HG02870 (cell line): Measurements from ENCODE around the gene ZFR2.
"Not testable (repeated sequence)": the region's sequence is repeated elsewhere in the genome, so short reads cannot be mapped to it uniquely, and the experiment has no call there.

ENCODE experiments used
- ATAC-seq: cut with Tn5 transposase; IDR thresholded peaks from one replicate; pipeline ENCODE4 v1.9.1; 2021; ENCODE audit warnings: mild to moderate bottlenecking, moderate library complexity; ENCODE audit not compliant: unreplicated experiment

The ZFR2 gene

GRCh38 chr19:3868770-3869456 lies at the start of gene ZFR2:
ZFR2 (minus strand) TSS chr19:3869038; CDS start chr19:3869017, 21 bp downstream.
- ATAC-seq: no peak

GRCh38 chr19:3916033-3916432 lies 47.2 kb upstream of the ZFR2 start:
- no peak for ATAC-seq

GRCh38 chr19:3914199-3914598 lies 45.4 kb upstream of the ZFR2 start:
- no peak for ATAC-seq

DNA sequence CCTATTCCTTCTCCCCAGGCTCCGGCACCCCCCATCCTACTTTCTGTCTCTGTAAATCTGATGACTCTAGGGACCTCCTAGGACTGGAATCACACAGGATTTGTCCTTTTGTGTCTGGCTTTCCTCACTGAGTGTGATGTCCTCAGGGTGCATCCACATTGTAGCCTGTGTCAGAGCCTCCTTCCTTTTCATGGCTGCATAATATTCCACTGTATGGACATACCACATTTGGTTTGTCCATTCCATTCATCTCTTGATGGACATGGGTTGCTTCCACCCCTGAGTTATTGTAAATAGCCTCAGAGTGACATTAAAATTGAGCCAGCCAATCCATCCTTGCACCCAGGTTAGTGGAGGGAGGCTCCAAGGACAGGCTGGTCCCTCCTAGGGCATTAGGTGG lies 41.3 kb upstream of the ZFR2 start:
- no peak for ATAC-seq

DNA sequence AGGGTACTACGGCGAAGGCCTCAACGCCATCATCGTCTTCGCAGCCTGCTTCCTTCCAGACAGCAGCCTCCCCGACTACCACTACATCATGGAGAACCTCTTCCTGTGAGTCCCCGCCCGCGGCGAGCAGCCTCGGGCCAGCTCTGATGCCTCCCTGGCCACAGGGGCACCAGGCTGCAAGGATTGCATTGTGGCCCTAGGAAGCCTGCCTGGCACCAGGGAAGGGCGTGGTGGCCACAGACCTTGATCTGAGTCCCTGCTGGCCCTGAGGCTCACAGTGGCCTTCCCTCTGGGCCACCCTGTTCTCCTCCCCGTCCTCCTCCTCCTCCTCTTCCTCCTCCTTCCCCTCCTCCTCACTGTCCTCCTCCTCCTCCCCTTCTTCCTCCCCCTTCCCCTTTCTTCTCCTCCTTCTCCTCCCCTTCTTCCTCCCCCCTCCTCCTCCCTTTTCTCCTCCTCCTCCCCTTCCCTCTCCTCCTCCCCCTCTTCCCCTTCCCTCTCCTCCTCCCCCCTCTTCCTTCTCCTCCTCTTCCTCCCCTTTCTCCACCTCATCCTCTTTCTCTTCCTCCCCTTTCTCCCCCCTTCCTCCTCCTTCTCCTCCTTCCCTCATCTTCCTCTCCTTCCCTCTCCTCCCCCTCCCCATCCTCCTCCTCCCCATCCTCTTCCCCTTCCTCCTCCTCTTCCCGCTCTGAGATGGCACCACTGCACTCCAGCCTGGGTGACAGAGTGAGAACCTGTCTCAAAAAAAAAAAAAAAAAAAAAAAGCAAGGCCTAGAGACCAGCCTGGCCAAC lies 39.6 kb upstream of the ZFR2 start:
- no peak for ATAC-seq

DNA sequence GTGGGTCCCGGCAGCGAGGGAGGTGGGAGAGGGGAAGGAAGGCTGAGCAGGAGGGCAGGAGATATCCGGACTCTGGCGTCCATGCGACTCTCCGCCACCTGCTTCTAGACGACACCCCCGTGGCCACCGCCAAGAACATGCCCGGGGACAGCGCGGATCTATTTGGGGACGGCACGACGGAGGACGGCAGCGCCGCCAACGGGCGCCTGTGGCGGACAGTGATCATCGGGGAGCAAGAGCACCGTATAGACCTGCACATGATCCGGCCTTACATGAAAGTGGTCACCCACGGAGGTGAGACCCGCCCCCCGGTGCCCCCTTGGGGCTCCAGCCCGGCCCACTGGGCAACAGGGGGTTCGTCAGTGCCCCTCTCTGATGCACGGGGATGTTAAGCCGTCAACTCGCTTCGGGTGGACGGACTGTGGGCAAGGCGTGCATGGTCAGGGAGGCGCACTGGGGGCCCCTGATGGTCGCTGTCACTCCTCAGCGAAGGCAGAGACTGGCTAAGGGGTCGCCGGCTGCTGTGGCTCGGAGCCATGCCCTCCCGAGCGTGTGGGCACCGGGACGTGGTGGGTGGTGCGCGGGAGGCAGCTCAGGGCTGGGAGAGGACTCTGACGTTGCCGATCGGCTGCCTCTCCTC lies 38.9 kb upstream of the ZFR2 start:
- no peak for ATAC-seq

DNA sequence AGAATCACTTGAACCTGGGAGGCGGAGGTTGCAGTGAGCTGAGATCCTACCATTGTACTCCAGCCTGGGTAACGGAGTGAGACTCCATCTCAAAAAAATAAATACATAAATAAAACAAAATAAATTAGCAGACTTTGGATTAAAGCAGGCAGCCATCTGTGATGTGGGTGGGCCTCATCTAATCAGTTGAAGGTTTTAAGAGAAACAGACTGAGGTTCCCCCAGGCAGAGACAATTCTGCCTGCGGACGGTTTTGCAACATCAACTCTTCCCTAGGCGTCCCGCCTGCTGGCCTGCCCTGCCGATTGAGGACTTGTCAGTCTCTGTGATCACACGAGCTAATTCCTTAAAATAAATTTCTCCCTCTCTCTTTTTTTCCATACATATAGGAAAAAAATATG lies 35.4 kb upstream of the ZFR2 start:
- ATAC-seq: no peak

DNA sequence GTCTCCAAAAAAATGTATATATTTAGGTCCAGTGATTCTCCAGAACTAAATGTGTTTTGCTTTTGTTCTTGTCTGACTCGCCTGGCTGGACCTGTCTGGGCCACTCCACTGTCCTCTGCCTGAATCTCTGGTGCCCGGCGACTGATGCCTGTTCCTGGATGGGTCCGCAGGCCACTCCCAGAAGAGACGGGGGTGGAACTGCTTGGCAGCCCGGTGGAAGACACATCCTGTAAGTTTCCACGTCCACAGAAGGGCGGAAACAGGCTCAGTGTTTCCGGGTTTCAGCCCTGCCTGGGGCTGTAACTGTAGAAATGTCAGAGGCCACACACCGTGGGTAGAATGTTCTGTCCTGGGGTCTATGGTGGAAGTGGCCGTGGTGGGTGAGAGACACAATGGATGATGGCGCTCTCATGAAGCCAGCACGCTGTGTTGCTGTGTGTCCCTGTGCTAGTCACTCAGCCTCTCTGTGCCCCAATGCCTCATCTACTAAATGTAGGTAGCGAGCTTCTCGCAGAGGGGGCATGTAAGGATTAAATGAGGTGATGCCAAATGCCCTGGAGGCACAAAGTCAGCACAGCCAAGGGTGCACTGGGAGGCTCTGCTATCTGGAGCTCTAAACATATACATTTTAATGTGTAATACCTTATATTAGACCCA lies 33.6 kb upstream of the ZFR2 start:
- ATAC-seq: no peak

GRCh38 chr19:3899531-3900294 lies 30.9 kb upstream of the ZFR2 start:
- ATAC-seq: no peak

- no peak for ATAC-seq
Measured at GRCh38 chr19:3898426-3898825, 29.6 kb upstream of the ZFR2 start.

- no peak for ATAC-seq
Measured at GRCh38 chr19:3897936-3898335, 29.1 kb upstream of the ZFR2 start.

DNA sequence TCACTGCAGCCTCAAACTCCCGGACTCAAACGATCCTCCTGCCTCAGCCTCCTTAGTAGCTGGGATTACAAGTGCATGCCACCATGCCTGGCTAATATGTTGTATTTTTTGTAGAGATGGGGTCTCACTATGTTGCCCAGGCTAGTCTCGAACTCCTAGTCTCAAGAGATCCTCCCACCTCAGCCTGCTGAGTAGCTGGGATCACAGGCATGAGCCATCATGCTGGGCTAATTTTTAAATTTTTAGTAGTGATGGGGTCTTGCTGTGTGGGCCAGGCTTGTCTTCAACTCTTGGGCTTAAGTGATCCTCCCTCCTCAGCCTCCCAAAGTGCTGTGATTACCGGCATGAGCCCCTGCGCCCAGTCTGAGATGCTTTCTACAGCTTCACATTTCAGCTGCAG lies 26.9 kb upstream of the ZFR2 start:
- ATAC-seq: no peak

GRCh38 chr19:3894959-3895358 lies 26.1 kb upstream of the ZFR2 start:
- ATAC-seq: not testable (repeated sequence)

- ATAC-seq: no peak
Measured at GRCh38 chr19:3893509-3894179, 24.8 kb upstream of the ZFR2 start.

GRCh38 chr19:3890591-3890990 lies 21.8 kb upstream of the ZFR2 start:
- ATAC-seq: no peak

DNA sequence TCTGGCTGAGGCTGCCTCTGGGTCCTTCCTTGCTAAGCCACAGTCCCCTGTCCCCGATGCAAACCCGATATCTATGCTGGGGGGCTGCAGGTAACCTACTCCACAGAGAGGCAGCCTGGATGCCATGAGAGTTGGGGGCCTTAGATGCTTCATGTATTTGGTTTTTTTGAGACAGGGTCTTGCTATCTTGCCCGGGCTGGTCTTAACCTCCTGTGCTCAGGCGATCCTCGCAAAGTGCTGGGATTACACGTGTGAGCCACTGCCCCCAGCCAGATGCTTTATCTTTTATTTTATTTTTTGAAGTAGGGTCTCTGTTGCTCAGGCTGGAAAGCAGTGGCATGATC lies 13.2 kb upstream of the ZFR2 start:
- no peak for ATAC-seq

DNA sequence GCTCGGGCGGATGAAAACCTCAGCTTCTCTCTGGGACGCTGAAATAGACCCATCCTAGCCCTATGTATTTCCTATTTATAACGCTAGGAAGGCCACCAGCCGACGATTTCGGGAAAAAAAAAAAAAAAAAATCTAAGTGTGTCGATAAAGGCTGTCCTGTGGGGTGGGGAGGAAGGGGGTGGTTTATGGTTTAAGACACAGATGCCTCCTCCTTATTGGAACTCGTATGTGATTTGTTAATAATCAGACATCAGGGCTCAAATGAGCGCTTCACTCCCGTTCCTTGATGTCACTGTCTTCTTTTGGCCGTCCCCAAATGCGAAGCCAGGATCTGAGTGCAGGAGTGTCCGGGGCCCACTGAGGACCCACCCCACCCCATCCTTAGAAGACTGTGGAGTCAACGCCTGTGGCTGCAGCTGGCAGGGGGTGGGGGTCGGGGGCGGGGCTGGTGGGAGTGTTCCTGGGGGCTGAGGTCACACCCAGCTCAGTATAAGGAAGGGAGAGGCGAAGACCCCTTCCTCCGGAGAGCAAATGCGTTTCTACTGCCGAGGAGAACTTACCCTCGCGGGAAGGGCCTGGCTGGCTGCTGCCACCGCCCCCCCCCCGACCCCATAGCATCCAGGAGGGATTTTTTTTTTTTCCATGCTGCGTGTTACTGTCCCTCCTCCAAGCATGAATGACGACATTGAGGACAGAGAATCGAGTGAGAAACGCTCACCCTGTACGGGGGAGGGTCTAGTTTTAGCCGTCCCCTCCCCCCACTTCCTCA lies 12.6 kb upstream of the ZFR2 start:
- ATAC-seq: no peak

DNA sequence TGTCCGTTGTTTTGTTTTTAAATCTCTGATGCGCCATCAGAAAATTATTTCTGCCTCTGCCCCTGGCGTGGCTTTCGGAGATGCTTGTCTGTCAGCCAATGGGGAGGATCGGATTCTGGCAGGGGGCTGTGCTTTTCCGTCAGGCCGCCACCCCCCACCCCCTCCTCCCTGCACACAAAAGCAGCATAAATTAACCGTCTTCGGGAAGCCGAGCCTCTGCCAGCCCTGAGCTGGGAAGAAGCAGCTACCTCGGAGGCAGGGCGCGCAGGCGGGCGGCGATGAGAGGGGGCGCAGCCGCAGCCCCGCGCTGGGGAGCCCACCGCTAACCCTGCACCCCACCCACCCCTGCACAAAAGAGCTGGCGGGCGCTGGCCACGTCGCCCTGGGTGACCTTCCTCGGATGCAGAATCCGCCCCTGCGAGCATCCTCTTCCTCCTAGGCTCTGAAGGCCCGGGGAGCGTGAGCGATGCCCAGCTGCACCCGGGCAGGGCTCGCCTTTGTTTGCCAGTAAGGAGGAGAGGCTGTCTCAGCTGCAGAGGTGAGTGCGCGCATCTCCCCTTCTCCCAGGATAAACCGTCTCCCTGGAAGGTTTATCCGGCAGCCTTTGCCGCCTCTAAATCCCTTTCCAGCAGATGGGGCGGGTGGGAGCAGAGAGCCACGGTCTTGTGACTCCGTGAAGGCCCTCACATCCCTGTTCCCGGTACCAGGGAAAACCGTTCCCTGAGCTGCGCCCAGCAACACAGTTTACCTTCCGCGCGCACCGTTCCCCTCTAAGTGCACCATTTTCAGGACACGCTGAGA lies 11.8 kb upstream of the ZFR2 start, which contains the start of gene ATCAY:
ATCAY (plus strand) TSS at position 215 of the 801 bp plus-strand sequence. CDS start 5,083 bp downstream, outside the sequence.
- ATAC-seq: no peak

DNA sequence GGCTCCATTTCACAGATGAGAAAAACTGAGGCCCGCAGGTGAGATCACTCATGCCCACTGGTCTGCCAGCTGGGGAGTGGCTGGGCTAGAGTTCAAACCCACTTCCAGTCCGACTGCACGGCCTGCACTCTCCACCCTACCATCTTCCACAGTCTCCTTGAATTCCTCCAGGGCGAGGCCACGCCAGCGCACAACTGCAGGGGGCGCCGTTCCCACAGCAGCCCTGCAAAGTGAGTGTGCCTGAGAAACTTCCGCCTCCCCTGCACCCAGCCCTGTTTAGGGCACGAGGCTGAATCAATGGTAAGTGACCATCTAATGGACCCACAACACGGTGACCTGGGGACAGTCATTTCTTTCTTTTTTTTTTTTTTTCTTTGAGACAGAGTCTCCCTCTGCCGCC lies 10.8 kb upstream of the ZFR2 start:
- ATAC-seq: no peak
